GM08714 (cell line): ENCODE measurements around the gene KIF11.
"Not testable (repeated sequence)": the region's sequence is repeated elsewhere in the genome, so short reads cannot be mapped to it uniquely, and the experiment has no call there.

Experiments
- H3K4me3 ChIP-seq: fragments of 200-500 bp; sonication (Bioruptor generic); 2 replicates; pipeline ENCODE4 v1.5.1; 2014; ENCODE audit warnings: mild to moderate bottlenecking, low read length, inconsistent platforms
- ZNF274 ChIP-seq: IDR thresholded peaks from 2 replicates; pipeline ENCODE4 v1.6.1; 2012; ENCODE audit warnings: mild to moderate bottlenecking, low read depth, low read length

Gene KIF11

GRCh38 chr10:92619368-92619767 is 26.4 kb downstream of the KIF11 start:
- H3K4me3 ChIP-seq, result no peak overlapping the region
- TF ChIP-seq ZNF274, result no peak

GRCh38 chr10:92627845-92628480 is 35.0 kb downstream of the KIF11 start:
- no peak for TF ChIP-seq ZNF274
- no peak overlapping the region for H3K4me3 ChIP-seq

GRCh38 chr10:92629945-92630344 is 37.0 kb downstream of the KIF11 start:
- no peak for TF ChIP-seq ZNF274
- no peak overlapping the region for H3K4me3 ChIP-seq

- TF ChIP-seq ZNF274, result no peak
- H3K4me3 ChIP-seq, result no peak overlapping the region
These were observed 45.1 kb downstream of the KIF11 start for GRCh38 chr10:92638037-92638436.

GRCh38 chr10:92640107-92640506 is 47.2 kb downstream of the KIF11 start:
- TF ChIP-seq ZNF274, result no peak
- no peak overlapping the region for H3K4me3 ChIP-seq

- TF ChIP-seq ZNF274, result no peak
These were observed 48.6 kb downstream of the KIF11 start for GRCh38 chr10:92641492-92641891.

GRCh38 chr10:92644921-92645320 is 52.0 kb downstream of the KIF11 start:
- H3K4me3 ChIP-seq, result no peak overlapping the region
- no peak for TF ChIP-seq ZNF274

More at GRCh38 chr10:92641492-92641891, 48.6 kb downstream of the KIF11 start:
- no peak overlapping the region; the same call in 1 of the 2 replicates for H3K4me3 ChIP-seq

GRCh38 chr10:92650864-92651263 is 57.9 kb downstream of the KIF11 start:
- not testable (repeated sequence) for H3K4me3 ChIP-seq

GRCh38 chr10:92655426-92655825 is 62.5 kb downstream of the KIF11 start:
- H3K4me3 ChIP-seq, result no peak overlapping the region
- TF ChIP-seq ZNF274, result no peak

GRCh38 chr10:92656266-92656961 is 63.5 kb downstream of the KIF11 start:
- TF ChIP-seq ZNF274, result no peak
- H3K4me3 ChIP-seq, result no peak overlapping the region

GRCh38 chr10:92657024-92657423 is 64.1 kb downstream of the KIF11 start:
- no peak overlapping the region for H3K4me3 ChIP-seq
- no peak for TF ChIP-seq ZNF274

- no peak overlapping the region for H3K4me3 ChIP-seq
- TF ChIP-seq ZNF274, result no peak
These were observed 69.9 kb downstream of the KIF11 start for GRCh38 chr10:92662848-92663247.

- no peak for TF ChIP-seq ZNF274
- H3K4me3 ChIP-seq, result no peak overlapping the region
These were observed 71.4 kb downstream of the KIF11 start for GRCh38 chr10:92664322-92664721.

- TF ChIP-seq ZNF274, result no peak
- no peak overlapping the region for H3K4me3 ChIP-seq
These were observed 74.1 kb downstream of the KIF11 start for GRCh38 chr10:92667078-92667477.

GRCh38 chr10:92677708-92678107 is 84.8 kb downstream of the KIF11 start:
- H3K4me3 ChIP-seq, result no peak overlapping the region
- no peak for TF ChIP-seq ZNF274
